Esophagus squamous epithelium (tissue), 4 donors: ENCODE results near the gene SLC12A8.

Experiments
- POLR2A ChIP-seq, 4 donors: fragments of 450-650 bp; IDR thresholded peaks; one replicate each; pipeline ENCODE4 v1.6.1; 2017; ENCODE audit warnings: antibody characterized with exemption in 4 of 4, mild to moderate bottlenecking in 4 of 4, moderate library complexity in 3 of 4
- TF ChIP-seq, protein P1 (sequence below), 6 experiments: fragments of 450-650 bp in 4 of 6; fragments of 200-600 bp in 2 of 6; sonication (generic) in 2 of 6; IDR thresholded peaks; one replicate each; pipeline ENCODE4 v1.5.1; 2016 to 2019; ENCODE audit warnings: antibody characterized with exemption in 6 of 6, mild to moderate bottlenecking in 4 of 6, moderate library complexity in 4 of 6

DNA sequence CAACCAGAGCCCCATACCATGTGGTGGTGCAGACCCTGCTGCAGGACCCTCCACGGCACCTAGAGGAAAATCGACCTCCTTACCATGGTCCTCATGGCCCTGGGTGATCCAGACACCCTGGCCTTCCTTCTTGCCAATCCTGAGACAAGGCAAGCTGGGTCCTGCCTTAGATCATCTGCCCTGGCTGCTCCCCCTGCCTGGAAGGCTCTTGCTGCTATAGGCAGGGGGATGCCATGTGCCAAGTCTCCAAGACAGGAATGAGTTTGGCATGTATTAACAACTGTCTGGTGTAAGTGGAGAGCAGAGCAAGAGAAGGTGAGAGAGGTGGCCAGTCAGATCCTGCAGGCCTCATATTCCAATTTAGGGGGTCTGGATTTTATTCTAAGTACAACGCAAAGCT lies 164.3 kb downstream of the SLC12A8 start:
- TF ChIP-seq, protein P1, sequence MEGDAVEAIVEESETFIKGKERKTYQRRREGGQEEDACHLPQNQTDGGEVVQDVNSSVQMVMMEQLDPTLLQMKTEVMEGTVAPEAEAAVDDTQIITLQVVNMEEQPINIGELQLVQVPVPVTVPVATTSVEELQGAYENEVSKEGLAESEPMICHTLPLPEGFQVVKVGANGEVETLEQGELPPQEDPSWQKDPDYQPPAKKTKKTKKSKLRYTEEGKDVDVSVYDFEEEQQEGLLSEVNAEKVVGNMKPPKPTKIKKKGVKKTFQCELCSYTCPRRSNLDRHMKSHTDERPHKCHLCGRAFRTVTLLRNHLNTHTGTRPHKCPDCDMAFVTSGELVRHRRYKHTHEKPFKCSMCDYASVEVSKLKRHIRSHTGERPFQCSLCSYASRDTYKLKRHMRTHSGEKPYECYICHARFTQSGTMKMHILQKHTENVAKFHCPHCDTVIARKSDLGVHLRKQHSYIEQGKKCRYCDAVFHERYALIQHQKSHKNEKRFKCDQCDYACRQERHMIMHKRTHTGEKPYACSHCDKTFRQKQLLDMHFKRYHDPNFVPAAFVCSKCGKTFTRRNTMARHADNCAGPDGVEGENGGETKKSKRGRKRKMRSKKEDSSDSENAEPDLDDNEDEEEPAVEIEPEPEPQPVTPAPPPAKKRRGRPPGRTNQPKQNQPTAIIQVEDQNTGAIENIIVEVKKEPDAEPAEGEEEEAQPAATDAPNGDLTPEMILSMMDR (IDR thresholded peaks at IDR 0.05) = no peak
- TF ChIP-seq POLR2A (IDR thresholded peaks at IDR 0.05) = no peak
